ENCODE measurements around the gene SYTL3.

Gene SYTL3

DNA sequence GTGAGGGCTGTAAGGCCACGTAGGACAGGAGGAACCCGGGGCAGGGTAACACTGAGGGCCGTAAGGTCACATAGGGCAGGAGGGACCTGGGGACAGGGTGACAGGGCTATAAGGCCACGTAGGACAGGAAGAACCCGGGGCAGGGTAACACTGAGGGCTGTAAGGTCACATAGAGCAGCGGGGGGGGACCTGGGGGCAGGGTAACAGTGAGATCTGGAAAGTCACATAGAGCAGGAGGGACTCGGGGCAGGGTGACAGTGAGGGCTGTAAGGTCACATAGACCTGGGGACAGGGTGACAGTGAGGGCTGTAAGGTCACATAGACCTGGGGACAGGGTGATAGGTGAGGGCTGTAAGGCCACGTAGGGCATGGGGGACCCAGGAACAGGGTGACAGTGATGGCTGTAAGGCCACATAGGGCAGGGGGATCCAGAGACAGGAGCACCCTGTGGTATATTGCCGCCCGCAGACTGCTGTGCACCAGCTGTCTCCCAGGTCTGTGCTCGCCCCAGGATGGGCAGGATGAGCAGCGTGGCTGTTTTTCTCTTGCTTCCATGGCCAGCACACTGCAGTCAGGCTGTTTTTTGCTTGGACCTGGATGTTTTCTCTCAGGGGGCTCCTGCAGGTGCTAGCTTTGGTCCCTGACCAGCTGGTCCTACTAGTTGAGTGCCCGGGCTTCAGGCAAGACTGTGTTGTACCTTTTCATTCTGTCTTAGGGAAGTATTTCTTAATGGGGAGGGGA is 55.7 kb downstream of the SYTL3 start:
- TF ChIP-seq, protein P1, sequence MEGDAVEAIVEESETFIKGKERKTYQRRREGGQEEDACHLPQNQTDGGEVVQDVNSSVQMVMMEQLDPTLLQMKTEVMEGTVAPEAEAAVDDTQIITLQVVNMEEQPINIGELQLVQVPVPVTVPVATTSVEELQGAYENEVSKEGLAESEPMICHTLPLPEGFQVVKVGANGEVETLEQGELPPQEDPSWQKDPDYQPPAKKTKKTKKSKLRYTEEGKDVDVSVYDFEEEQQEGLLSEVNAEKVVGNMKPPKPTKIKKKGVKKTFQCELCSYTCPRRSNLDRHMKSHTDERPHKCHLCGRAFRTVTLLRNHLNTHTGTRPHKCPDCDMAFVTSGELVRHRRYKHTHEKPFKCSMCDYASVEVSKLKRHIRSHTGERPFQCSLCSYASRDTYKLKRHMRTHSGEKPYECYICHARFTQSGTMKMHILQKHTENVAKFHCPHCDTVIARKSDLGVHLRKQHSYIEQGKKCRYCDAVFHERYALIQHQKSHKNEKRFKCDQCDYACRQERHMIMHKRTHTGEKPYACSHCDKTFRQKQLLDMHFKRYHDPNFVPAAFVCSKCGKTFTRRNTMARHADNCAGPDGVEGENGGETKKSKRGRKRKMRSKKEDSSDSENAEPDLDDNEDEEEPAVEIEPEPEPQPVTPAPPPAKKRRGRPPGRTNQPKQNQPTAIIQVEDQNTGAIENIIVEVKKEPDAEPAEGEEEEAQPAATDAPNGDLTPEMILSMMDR (IDR thresholded peaks at IDR 0.05; ENCODE audit: borderline replicate concordance, insufficient read depth, low read depth, low read length) = no peak
- H3K4me3 ChIP-seq (ENCODE audit: low read depth, low read length) = no peak overlapping the region

DNA sequence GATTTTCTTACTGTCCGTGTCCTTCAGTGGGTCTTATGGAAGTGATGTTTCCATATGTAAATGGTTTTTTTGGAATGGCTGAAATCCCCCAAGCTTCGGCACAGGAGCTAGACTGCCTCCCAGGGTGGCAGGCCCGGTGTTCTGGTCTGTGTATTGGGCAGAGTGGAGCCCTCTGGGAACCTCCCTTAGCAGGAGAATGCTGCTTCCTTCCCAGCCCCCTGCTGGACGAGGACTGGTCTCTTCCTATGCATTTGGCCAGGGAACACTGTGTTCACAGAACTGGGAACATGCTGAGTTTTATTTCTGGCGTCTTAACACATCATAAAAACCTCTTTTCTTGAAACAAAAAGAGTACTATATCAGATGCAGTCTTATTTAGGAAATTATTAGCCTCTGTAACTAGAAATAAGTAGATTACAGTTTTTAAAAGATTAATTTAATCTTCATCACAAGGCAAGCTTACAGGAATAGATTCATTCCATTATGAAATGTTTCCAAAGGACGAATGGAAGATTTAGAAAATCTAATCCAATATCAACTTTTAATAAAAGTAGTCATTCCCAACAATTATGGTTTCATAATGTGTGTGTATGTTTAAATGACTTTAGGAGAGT is 56.6 kb downstream of the SYTL3 start:
- TF ChIP-seq, protein P1 (IDR thresholded peaks at IDR 0.05; ENCODE audit: borderline replicate concordance, insufficient read depth, low read depth, low read length) = peak; percentile 20; the same call in 1 of the 2 replicates
- no peak overlapping the region for H3K4me3 ChIP-seq (ENCODE audit: low read depth, low read length)

DNA sequence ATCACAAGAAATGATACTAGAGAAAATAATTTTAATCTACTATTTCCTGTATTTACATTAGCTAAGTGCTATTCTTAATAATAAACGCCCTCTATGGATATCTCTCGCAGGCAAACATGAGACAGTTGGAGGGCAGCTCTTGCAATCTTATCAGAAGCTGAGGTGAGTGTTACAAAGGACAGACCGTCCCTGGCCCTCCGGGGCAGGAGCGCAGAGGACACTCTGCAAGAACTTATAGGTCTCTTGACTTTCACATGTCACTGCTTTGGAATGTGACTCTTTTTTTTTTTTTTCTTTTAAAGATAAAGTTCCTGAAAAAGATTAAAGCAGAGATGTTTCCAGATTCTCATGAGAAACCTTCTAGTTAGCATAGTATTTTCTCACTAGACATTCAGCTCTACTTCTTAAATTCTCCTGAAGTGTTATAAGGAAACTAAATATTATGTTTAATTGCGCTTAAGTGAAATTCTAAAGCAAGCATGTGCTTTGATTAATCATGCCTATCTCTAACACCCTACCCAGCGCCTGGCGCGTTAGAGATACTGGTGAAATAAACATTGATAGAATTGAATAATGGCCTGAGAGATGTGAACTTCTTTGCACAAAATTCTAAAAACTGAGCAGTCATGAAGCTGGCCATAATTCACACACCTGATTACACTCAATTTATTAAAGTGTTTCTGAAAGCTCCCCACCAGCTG is 57.4 kb downstream of the SYTL3 start:
- no peak overlapping the region for H3K4me3 ChIP-seq (ENCODE audit: low read depth, low read length)
- TF ChIP-seq, protein P1 (IDR thresholded peaks at IDR 0.05; ENCODE audit: borderline replicate concordance, insufficient read depth, low read depth, low read length) = no peak

DNA sequence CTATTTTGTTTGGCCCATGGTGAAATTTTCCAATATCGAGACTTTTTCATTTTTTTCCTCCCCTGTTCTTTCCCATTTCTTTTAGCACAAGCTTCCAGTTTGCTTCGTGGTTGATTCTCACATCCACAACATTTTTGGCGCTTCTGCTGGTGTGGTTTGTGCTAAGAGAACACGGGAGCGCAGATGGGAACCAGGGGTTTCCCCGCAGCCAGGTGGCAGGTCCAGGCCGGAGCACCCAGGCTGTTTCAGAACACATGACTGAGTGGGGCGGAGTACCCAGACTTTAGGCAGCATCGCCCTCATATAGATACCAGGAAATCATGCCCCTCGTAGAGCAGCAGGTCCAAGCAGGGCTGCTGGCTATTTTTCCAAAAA is 58.0 kb downstream of the SYTL3 start:
- no peak overlapping the region for H3K4me3 ChIP-seq (ENCODE audit: low read depth, low read length)
- TF ChIP-seq, protein P1 (IDR thresholded peaks at IDR 0.05; ENCODE audit: borderline replicate concordance, insufficient read depth, low read depth, low read length) = no peak

DNA sequence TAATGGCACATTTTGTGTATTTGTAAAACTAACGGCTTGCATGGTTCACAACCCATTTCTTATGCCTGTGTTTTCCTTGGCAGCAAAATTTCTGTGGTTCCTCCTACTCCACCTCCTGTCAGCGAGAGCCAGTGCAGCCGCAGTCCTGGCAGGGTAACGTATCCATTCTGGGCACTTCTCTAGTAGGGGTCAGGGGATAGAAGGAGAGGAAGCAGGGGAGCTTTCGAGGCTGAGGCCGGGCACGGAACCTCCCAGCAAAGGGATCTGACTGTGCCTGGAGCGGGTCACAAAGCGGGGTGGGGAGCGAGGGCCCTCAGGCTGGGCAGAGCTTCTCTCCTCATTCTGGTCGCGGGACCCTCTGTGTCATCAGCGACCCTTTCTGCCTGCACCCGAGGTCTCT is 58.4 kb downstream of the SYTL3 start:
- TF ChIP-seq, protein P1 (IDR thresholded peaks at IDR 0.05; ENCODE audit: borderline replicate concordance, insufficient read depth, low read depth, low read length) = no peak
- H3K4me3 ChIP-seq (ENCODE audit: low read depth, low read length) = no peak overlapping the region

DNA sequence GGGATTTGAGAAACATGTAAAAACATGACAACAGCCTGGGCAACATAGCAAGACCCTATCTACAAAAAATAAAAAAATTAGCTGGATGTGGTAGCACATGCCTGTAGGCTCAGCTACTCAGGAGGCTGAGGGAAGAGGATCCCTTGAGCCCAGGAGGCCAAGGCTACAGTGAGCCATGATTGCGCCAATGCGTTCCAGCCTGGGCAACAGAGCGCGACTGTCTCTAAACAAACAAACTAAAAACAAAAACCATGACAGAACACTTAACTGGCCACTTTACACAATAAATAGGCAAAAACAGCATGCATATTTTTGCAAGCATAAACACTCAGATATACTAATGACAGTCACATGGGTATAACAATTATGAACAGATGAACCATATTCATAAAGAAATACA is 60.0 kb downstream of the SYTL3 start:
- TF ChIP-seq, protein P1 (IDR thresholded peaks at IDR 0.05; ENCODE audit: borderline replicate concordance, insufficient read depth, low read depth, low read length) = no peak

More for the DNA sequence above, 60.0 kb downstream of the SYTL3 start:
- H3K4me3 ChIP-seq (ENCODE audit: low read depth, low read length) = no peak overlapping the region

Measured in GM12875 (cell line).